ENCODE results near the gene ENTPD8. TPM values are rescaled to one million over a fixed set of nuclear protein-coding genes. Genes with fewer than 3 reads are reported as not detected.

Gene ENTPD8
- total and polyA plus RNA-seq, 4 experiments from 2014 or later, result not detected

- no peak overlapping the region for H3K27ac ChIP-seq (ENCODE audit: low read depth, low read length)
- POLR2A ChIA-PET (ENCODE audit: partially characterized antibody), result interaction anchor here (2.2 kb wide), 1 partner anchor 40 kb away, joined by 14 read pairs; the partner anchor contains the start of genes EXD3 and NOXA1
- H3K9me3 ChIP-seq (ENCODE audit: control insufficient read depth in 1 of 2, low read length in 2 of 2), result no peaks in the 10 kb centered on the region
- CTCF ChIA-PET (ENCODE audit: partially characterized antibody), result interaction anchor here (0.9 kb wide), 1 partner anchor 41 kb away, joined by 3 read pairs; the partner anchor contains the start of gene EXD3
- peaks cover 5 to 20% (median 14%) of the 10 kb centered on the region in 4 donors for H3K4me1 Mint-ChIP-seq
- H3K4me3 ChIP-seq (ENCODE audit: low read length in 2 of 2), result no peak overlapping the region
- H3K4me1 ChIP-seq (ENCODE audit: insufficient read depth, low read length), result peaks cover 41% of the 10 kb centered on the region
- H3K27me3 ChIP-seq (ENCODE audit: insufficient read depth, low read length), result no peaks in the 10 kb centered on the region
- no peaks in the 10 kb centered on the region for H3K9me3 Mint-ChIP-seq
- no peaks in the 10 kb centered on the region for H3K36me3 ChIP-seq (ENCODE audit: insufficient read depth, low read length)
- intact Hi-C loops (cut with micrococcal nuclease), result no loop called here
- no peaks in the 10 kb centered on the region for H3K36me3 Mint-ChIP-seq
- H3K4me3 Mint-ChIP-seq, result peak overlapping the region in 4 of 8 donors; percentile 30 to 46 (median 36)
- DNase-seq, result peak in 1 of 5 donors; percentile 31
- H3K27me3 Mint-ChIP-seq, result no peaks in the 10 kb centered on the region
- peak overlapping the region in 3 of 7 donors; percentile 9 to 63 (median 41) for H3K27ac Mint-ChIP-seq
These were observed 22.1 kb upstream of the ENTPD8 start for GRCh38 chr9:137462986-137463930.

- peak overlapping the region in 1 of 7 donors; percentile 71 for H3K27ac Mint-ChIP-seq
- H3K4me3 ChIP-seq (ENCODE audit: low read length in 2 of 2), result peak overlapping the region in 1 of 2 donors; percentile 43
- intact Hi-C loops (cut with micrococcal nuclease), result no loop called here
- H3K27ac ChIP-seq (ENCODE audit: low read depth, low read length), result peak overlapping the region; percentile 58
- no peaks in the 10 kb centered on the region for H3K36me3 Mint-ChIP-seq
- H3K4me3 Mint-ChIP-seq, result peak overlapping the region in 1 of 8 donors; percentile 69
- no peaks in the 10 kb centered on the region for H3K9me3 Mint-ChIP-seq
- peaks cover 46% of the 10 kb centered on the region for H3K4me1 ChIP-seq (ENCODE audit: insufficient read depth, low read length)
- ChIA-PET CTCF (ENCODE audit: partially characterized antibody) (interaction anchor here (0.9 kb wide), 1 partner anchor 40 kb away, joined by 3 read pairs; the partner anchor contains the start of gene EXD3), POLR2A (ENCODE audit: partially characterized antibody) (interaction anchor here (2.2 kb wide), 1 partner anchor 40 kb away, joined by 14 read pairs; the partner anchor contains the start of genes EXD3 and NOXA1)
- H3K27me3 Mint-ChIP-seq, result no peaks in the 10 kb centered on the region
- DNase-seq, result peak in 1 of 5 donors; percentile 37
- H3K9me3 ChIP-seq (ENCODE audit: control insufficient read depth in 1 of 2, low read length in 2 of 2), result no peaks in the 10 kb centered on the region
- H3K36me3 ChIP-seq (ENCODE audit: insufficient read depth, low read length), result no peaks in the 10 kb centered on the region
- no peaks in the 10 kb centered on the region for H3K27me3 ChIP-seq (ENCODE audit: insufficient read depth, low read length)
- peaks cover 5 to 20% (median 14%) of the 10 kb centered on the region in 4 donors for H3K4me1 Mint-ChIP-seq
These were observed 21.3 kb upstream of the ENTPD8 start for GRCh38 chr9:137462396-137462985.

DNA sequence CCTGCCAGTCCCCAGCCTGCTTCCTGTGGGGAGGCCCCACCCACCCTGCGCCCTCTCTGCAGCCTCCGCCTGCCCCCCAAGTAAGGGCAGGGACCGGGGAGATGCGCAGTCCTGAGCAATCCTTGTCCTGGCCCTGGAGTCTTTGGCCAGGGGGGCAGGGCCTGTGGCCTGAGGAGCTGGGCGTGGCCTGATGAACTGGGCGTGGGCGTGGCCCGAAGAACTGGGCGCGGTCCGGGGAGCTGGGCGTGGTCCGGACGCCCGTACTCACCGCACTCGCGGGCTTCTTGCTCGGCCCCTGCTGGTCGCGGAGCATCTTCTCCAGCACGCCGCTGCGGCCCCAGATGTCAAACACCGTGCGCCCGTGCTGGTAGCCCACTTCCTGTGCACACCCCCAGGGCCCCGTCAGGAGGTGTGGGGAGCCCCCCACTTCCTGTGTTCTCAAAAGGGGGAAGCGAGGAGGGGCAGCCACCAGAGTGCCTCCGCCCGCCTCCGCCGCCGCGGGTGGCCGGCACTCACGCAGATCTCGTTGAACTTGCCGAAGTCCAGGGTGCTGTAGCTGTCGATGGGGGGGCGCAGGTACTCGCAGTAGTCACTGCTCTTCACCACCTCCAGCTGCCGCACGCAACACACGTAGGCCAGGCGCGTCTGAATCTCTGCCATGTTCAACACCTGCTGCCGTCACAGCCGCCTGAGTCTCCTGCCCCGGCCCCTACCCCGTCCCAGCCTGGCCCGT is 20.7 kb upstream of the ENTPD8 start:
- intact Hi-C loops (cut with micrococcal nuclease), result no loop called here
- Histone ChIP-seq H3K27me3 (ENCODE audit: insufficient read depth, low read length) (no peaks in the 10 kb centered on the region), H3K36me3 (ENCODE audit: insufficient read depth, low read length) (no peaks in the 10 kb centered on the region), H3K27ac (ENCODE audit: low read depth, low read length) (peak overlapping the region; percentile 58), H3K4me3 (ENCODE audit: low read length in 2 of 2) (peak overlapping the region in 1 of 2 donors; percentile 43), H3K9me3 (ENCODE audit: control insufficient read depth in 1 of 2, low read length in 2 of 2) (no peaks in the 10 kb centered on the region), H3K4me1 (ENCODE audit: insufficient read depth, low read length) (peaks cover 46% of the 10 kb centered on the region)
- no peaks in the 10 kb centered on the region for H3K27me3 Mint-ChIP-seq
- H3K27ac Mint-ChIP-seq, result peak overlapping the region; percentile 71 to 96 (median 91)
- peak; percentile 83 to 89 (median 85) for DNase-seq
- H3K4me3 Mint-ChIP-seq, result peak overlapping the region; percentile 68 to 87 (median 76)
- H3K4me1 Mint-ChIP-seq, result peaks cover 5 to 20% (median 14%) of the 10 kb centered on the region in 4 donors
- no peaks in the 10 kb centered on the region for H3K9me3 Mint-ChIP-seq
- CTCF ChIA-PET (ENCODE audit: partially characterized antibody), result no interaction called here
- POLR2A ChIA-PET (ENCODE audit: partially characterized antibody), result interaction anchor here (2.2 kb wide), 1 partner anchor 39 kb away, joined by 14 read pairs; the partner anchor contains the start of genes EXD3 and NOXA1
- no peaks in the 10 kb centered on the region for H3K36me3 Mint-ChIP-seq

DNA sequence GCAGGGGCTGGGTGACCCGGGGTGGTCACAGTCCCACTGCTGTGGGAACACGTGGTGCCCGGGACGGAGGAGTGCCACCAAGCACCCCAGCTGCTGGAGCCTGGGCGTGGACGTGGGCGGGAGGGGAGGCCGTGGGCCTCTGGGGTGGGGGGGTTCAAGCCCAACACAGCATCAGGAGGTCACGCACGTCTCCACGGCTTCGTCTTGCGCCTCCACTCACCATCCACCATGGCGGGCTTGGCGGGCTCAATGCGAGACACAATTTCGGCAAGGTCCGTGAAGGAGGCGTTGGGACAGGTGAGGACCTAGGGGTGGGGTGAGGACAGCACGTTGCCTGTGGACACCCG is 20.1 kb upstream of the ENTPD8 start:
- H3K36me3 Mint-ChIP-seq, result peaks cover 0 to 1% of the 10 kb centered on the region in 2 donors
- H3K36me3 ChIP-seq (ENCODE audit: insufficient read depth, low read length), result no peaks in the 10 kb centered on the region
- intact Hi-C loops (cut with micrococcal nuclease), result no loop called here
- ChIA-PET CTCF (ENCODE audit: partially characterized antibody) (no interaction called here), POLR2A (ENCODE audit: partially characterized antibody) (interaction anchor here (2.2 kb wide), 1 partner anchor 38 kb away, joined by 14 read pairs; the partner anchor contains the start of genes EXD3 and NOXA1)
- H3K4me3 ChIP-seq (ENCODE audit: low read length in 2 of 2), result no peak overlapping the region
- H3K27ac Mint-ChIP-seq, result peak overlapping the region in 4 of 7 donors; percentile 61 to 96 (median 67)
- no peaks in the 10 kb centered on the region for H3K27me3 Mint-ChIP-seq
- H3K4me3 Mint-ChIP-seq, result peak overlapping the region in 3 of 8 donors; percentile 13 to 76 (median 44)
- H3K9me3 Mint-ChIP-seq, result no peaks in the 10 kb centered on the region
- peak overlapping the region; percentile 58 for H3K27ac ChIP-seq (ENCODE audit: low read depth, low read length)
- H3K9me3 ChIP-seq (ENCODE audit: control insufficient read depth in 1 of 2, low read length in 2 of 2), result no peaks in the 10 kb centered on the region
- DNase-seq, result no peak
- H3K4me1 Mint-ChIP-seq, result peaks cover 5 to 20% (median 14%) of the 10 kb centered on the region in 4 donors
- H3K27me3 ChIP-seq (ENCODE audit: insufficient read depth, low read length), result no peaks in the 10 kb centered on the region
- H3K4me1 ChIP-seq (ENCODE audit: insufficient read depth, low read length), result peaks cover 46% of the 10 kb centered on the region

GRCh38 chr9:137460363-137461315 is 19.5 kb upstream of the ENTPD8 start:
- intact Hi-C loops (cut with micrococcal nuclease), result no loop called here
- H3K4me1 ChIP-seq (ENCODE audit: insufficient read depth, low read length), result peaks cover 46% of the 10 kb centered on the region
- no peak overlapping the region for H3K27ac ChIP-seq (ENCODE audit: low read depth, low read length)
- Mint-ChIP-seq H3K36me3 (peaks cover 0 to 4% of the 10 kb centered on the region in 2 donors), H3K27ac (peak overlapping the region in 6 of 7 donors; percentile 79 to 96 (median 88)), H3K4me3 (peak overlapping the region in 4 of 8 donors; percentile 16 to 68 (median 32)), H3K27me3 (no peaks in the 10 kb centered on the region), H3K9me3 (no peaks in the 10 kb centered on the region), H3K4me1 (peaks cover 5 to 22% (median 14%) of the 10 kb centered on the region in 4 donors)
- no peaks in the 10 kb centered on the region for H3K27me3 ChIP-seq (ENCODE audit: insufficient read depth, low read length)
- CTCF ChIA-PET (ENCODE audit: partially characterized antibody), result no interaction called here
- POLR2A ChIA-PET (ENCODE audit: partially characterized antibody), result no interaction called here
- no peaks in the 10 kb centered on the region for H3K36me3 ChIP-seq (ENCODE audit: insufficient read depth, low read length)
- no peak overlapping the region for H3K4me3 ChIP-seq (ENCODE audit: low read length in 2 of 2)
- peak in 1 of 5 donors; percentile 44 for DNase-seq
- H3K9me3 ChIP-seq (ENCODE audit: control insufficient read depth in 1 of 2, low read length in 2 of 2), result no peaks in the 10 kb centered on the region

Data from CD4-positive, alpha-beta memory T cell (primary cell).